HepG2 (cell line): ENCODE results near the gene TLE5. TPM values are rescaled to one million over a fixed set of nuclear protein-coding genes. Genes with fewer than 3 reads are reported as not detected.

Experiments used
- ATF7 ChIP-seq, 2 experiments: fragments of 450-650 bp in 1 of 2; sonication (generic) in 1 of 2; formaldehyde crosslinking in 1 of 2; IDR thresholded peaks; 2 replicates each; pipeline versions ENCODE4 v1.4.0 to v1.6.1; 2016 to 2020; ENCODE audit warnings: antibody characterized with exemption in 1 of 2, mild to moderate bottlenecking in 1 of 2, missing genetic modification reagents in 1 of 2
- GLI4 ChIP-seq: sonication (generic); formaldehyde crosslinking; IDR thresholded peaks from 2 replicates; pipeline ENCODE4 v1.5.1; 2020; ENCODE audit warnings: missing genetic modification reagents, mild to moderate bottlenecking, moderate library complexity, borderline replicate concordance
- GPN1 ChIP-seq: sonication (generic); formaldehyde crosslinking; IDR thresholded peaks from 2 replicates; pipeline ENCODE4 v1.5.1; 2020; ENCODE audit warnings: missing genetic modification reagents, borderline replicate concordance
- JUN ChIP-seq: sonication (generic); formaldehyde crosslinking; IDR thresholded peaks from 2 replicates; pipeline ENCODE4 v1.4.0; 2020; ENCODE audit warnings: mild to moderate bottlenecking, missing genetic modification reagents
- MIER3 ChIP-seq: IDR thresholded peaks from 2 replicates; pipeline ENCODE4 v1.6.1; 2016; ENCODE audit warnings: missing compliant biosample characterization, borderline replicate concordance
- MXD4 ChIP-seq: IDR thresholded peaks from 2 replicates; pipeline ENCODE4 v1.6.1; 2016; ENCODE audit warnings: mild to moderate bottlenecking, missing biosample characterization, missing genetic modification reagents
- NAIF1 ChIP-seq: sonication (generic); formaldehyde crosslinking; IDR thresholded peaks from 2 replicates; pipeline ENCODE4 v1.5.0; 2020; ENCODE audit warnings: mild to moderate bottlenecking, missing genetic modification reagents, borderline replicate concordance
- NFKB2 ChIP-seq: sonication (generic); formaldehyde crosslinking; IDR thresholded peaks from 2 replicates; pipeline ENCODE4 v1.4.0; 2020; ENCODE audit warnings: missing genetic modification reagents, borderline replicate concordance
- PAF1 ChIP-seq: IDR thresholded peaks from 2 replicates; pipeline ENCODE4 v1.6.1; 2016; ENCODE audit warnings: missing genetic modification reagents, missing compliant biosample characterization
- TBX2 ChIP-seq: sonication (generic); formaldehyde crosslinking; IDR thresholded peaks from 2 replicates; pipeline ENCODE4 v1.5.0; 2020; ENCODE audit warnings: missing genetic modification reagents, mild to moderate bottlenecking, borderline replicate concordance
- TEAD3 ChIP-seq: optimal IDR thresholded peaks from 2 replicates; pipeline ENCODE3; 2016; ENCODE audit warnings: borderline replicate concordance
- ZBTB1 ChIP-seq: sonication (generic); formaldehyde crosslinking; IDR thresholded peaks from 2 replicates; pipeline ENCODE4 v1.4.0; 2020; ENCODE audit warnings: missing genetic modification reagents, borderline replicate concordance
- ZFP1 ChIP-seq: IDR thresholded peaks from 2 replicates; pipeline ENCODE4 v1.6.1; 2016
- ZNF225 ChIP-seq: sonication (generic); formaldehyde crosslinking; IDR thresholded peaks from 2 replicates; pipeline ENCODE4 v1.4.0; 2020; ENCODE audit warnings: mild to moderate bottlenecking, missing genetic modification reagents
- ZNF251 ChIP-seq: sonication (generic); formaldehyde crosslinking; IDR thresholded peaks from 2 replicates; pipeline ENCODE4 v1.9.0; 2021; ENCODE audit warnings: mild to moderate bottlenecking, missing genetic modification reagents
- ZNF253 ChIP-seq: sonication (generic); formaldehyde crosslinking; IDR thresholded peaks from 2 replicates; pipeline ENCODE4 v1.8.0; 2022; ENCODE audit warnings: mild to moderate bottlenecking, missing genetic modification reagents, borderline replicate concordance
- ZNF260 ChIP-seq: sonication (generic); formaldehyde crosslinking; IDR thresholded peaks from 2 replicates; pipeline ENCODE4 v1.4.0; 2020; ENCODE audit warnings: missing genetic modification reagents, low read depth, mild to moderate bottlenecking, borderline replicate concordance
- ZNF30 ChIP-seq: sonication (generic); formaldehyde crosslinking; IDR thresholded peaks from 2 replicates; pipeline ENCODE4 v1.5.0; 2020; ENCODE audit warnings: mild to moderate bottlenecking, missing genetic modification reagents
- ZNF34 ChIP-seq: sonication (generic); formaldehyde crosslinking; IDR thresholded peaks from 2 replicates; pipeline ENCODE4 v1.4.0; 2020; ENCODE audit warnings: mild to moderate bottlenecking, missing genetic modification reagents, borderline replicate concordance
- ZNF44 ChIP-seq: sonication (generic); formaldehyde crosslinking; IDR thresholded peaks from 2 replicates; pipeline ENCODE4 v1.5.1; 2020; ENCODE audit warnings: mild to moderate bottlenecking, missing genetic modification reagents
- ZNF441 ChIP-seq: sonication (generic); formaldehyde crosslinking; IDR thresholded peaks from 2 replicates; pipeline ENCODE4 v1.7.0; 2021; ENCODE audit warnings: missing genetic modification reagents, borderline replicate concordance
- ZNF552 ChIP-seq: sonication (generic); formaldehyde crosslinking; IDR thresholded peaks from 2 replicates; pipeline ENCODE4 v1.9.0; 2022; ENCODE audit warnings: missing genetic modification reagents, mild to moderate bottlenecking, borderline replicate concordance
- ZSCAN21 ChIP-seq: sonication (generic); formaldehyde crosslinking; IDR thresholded peaks from 2 replicates; pipeline ENCODE4 v1.8.0; 2022; ENCODE audit warnings: mild to moderate bottlenecking, missing genetic modification reagents, moderate library complexity, borderline replicate concordance
- polyA plus RNA-seq, 8 experiments: library from polyadenylated mRNA; depleted of rRNA in 3 of 8; stranded (reverse) in 7 of 8; unstranded in 1 of 8; fragments of >200 nt; fragmentation: Illumina TruSeq in 4 of 8; extraction: Trizol in 4 of 8; gene quantifications; 2 replicates each; pipeline versions ENCODE4 v1.2.1 to v1.2.3, GENCODE V29; 2011 to 2016; ENCODE audit warnings: low read depth in 4 of 8, missing spikeins in 1 of 8, mixed read lengths in 1 of 8; ENCODE audit not compliant: insufficient read depth in 1 of 8
- total RNA-seq, 5 experiments: library from RNA; depleted of rRNA; stranded (reverse); fragments of >200 nt; fragmentation: Illumina TruSeq; extraction: Trizol; gene quantifications; 2 replicates each; pipeline ENCODE4 v1.2.3, GENCODE V29; 2016; ENCODE audit warnings: low read depth in 1 of 5
- TF ChIP-seq, protein P1 (sequence below): sonication (generic); formaldehyde crosslinking; IDR thresholded peaks from 2 replicates; pipeline ENCODE4 v1.5.0; 2020; ENCODE audit warnings: mild to moderate bottlenecking, missing genetic modification reagents
- TF ChIP-seq, protein P2 (sequence below): sonication (generic); formaldehyde crosslinking; IDR thresholded peaks from 2 replicates; pipeline ENCODE4 v1.4.0; 2020; ENCODE audit warnings: missing genetic modification reagents
- TF ChIP-seq, protein P3 (sequence below): sonication (generic); formaldehyde crosslinking; IDR thresholded peaks from 2 replicates; pipeline ENCODE4 v1.8.0; 2022; ENCODE audit warnings: low read depth, missing genetic modification reagents
- TF ChIP-seq, protein P4 (sequence below): sonication (generic); formaldehyde crosslinking; IDR thresholded peaks from 2 replicates; pipeline ENCODE4 v1.5.1; 2020; ENCODE audit warnings: missing genetic modification reagents, mild to moderate bottlenecking, borderline replicate concordance

TLE5 gene
- total and polyA plus RNA-seq, 2 of the 13 experiments (the other 11 are each of a cell fraction or from before 2014, with no cell fraction given) = 62.8 to 189 TPM

DNA sequence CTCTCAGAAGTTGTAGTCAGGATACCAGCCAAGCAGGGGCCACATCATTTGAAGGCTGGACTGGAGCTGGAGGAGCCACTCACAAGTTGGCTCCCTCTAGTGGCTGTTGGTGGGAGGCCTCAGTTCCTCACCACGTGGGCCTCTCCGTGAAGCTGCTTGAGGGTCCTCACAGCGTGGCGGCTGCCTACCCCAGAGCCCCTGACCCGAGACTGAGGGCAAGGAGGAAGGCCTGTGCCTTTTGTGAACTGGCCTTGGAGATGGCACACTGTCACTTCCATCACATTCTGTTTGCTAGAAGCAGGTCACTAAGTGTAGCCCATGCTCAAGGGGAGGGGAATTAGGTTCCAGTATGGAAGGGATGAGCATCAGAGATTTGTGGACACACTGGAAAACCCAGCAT is 46.5 kb upstream of the TLE5 start (continued):
- no peak for TF ChIP-seq GLI4 (CRISPR knock-in tag)
- TF ChIP-seq ZSCAN21 (CRISPR knock-in tag) = no peak
- TF ChIP-seq ZNF34 (CRISPR knock-in tag) = no peak
- no peak for TF ChIP-seq ZNF253
- no peak for TF ChIP-seq NFKB2 (CRISPR knock-in tag)
- no peak for TF ChIP-seq ZNF251 (CRISPR knock-in tag)
- no peak for TF ChIP-seq ZNF225 (CRISPR knock-in tag)
- TF ChIP-seq, protein P1, sequence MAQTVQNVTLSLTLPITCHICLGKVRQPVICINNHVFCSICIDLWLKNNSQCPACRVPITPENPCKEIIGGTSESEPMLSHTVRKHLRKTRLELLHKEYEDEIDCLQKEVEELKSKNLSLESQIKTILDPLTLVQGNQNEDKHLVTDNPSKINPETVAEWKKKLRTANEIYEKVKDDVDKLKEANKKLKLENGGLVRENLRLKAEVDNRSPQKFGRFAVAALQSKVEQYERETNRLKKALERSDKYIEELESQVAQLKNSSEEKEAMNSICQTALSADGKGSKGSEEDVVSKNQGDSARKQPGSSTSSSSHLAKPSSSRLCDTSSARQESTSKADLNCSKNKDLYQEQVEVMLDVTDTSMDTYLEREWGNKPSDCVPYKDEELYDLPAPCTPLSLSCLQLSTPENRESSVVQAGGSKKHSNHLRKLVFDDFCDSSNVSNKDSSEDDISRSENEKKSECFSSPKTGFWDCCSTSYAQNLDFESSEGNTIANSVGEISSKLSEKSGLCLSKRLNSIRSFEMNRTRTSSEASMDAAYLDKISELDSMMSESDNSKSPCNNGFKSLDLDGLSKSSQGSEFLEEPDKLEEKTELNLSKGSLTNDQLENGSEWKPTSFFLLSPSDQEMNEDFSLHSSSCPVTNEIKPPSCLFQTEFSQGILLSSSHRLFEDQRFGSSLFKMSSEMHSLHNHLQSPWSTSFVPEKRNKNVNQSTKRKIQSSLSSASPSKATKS (CRISPR knock-in tag) = no peak
- no peak for TF ChIP-seq ZFP1
- TF ChIP-seq TBX2 = no peak
- TF ChIP-seq, protein P2, sequence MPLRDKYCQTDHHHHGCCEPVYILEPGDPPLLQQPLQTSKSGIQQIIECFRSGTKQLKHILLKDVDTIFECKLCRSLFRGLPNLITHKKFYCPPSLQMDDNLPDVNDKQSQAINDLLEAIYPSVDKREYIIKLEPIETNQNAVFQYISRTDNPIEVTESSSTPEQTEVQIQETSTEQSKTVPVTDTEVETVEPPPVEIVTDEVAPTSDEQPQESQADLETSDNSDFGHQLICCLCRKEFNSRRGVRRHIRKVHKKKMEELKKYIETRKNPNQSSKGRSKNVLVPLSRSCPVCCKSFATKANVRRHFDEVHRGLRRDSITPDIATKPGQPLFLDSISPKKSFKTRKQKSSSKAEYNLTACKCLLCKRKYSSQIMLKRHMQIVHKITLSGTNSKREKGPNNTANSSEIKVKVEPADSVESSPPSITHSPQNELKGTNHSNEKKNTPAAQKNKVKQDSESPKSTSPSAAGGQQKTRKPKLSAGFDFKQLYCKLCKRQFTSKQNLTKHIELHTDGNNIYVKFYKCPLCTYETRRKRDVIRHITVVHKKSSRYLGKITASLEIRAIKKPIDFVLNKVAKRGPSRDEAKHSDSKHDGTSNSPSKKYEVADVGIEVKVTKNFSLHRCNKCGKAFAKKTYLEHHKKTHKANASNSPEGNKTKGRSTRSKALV (CRISPR knock-in tag) = no peak
- TF ChIP-seq, protein P3, sequence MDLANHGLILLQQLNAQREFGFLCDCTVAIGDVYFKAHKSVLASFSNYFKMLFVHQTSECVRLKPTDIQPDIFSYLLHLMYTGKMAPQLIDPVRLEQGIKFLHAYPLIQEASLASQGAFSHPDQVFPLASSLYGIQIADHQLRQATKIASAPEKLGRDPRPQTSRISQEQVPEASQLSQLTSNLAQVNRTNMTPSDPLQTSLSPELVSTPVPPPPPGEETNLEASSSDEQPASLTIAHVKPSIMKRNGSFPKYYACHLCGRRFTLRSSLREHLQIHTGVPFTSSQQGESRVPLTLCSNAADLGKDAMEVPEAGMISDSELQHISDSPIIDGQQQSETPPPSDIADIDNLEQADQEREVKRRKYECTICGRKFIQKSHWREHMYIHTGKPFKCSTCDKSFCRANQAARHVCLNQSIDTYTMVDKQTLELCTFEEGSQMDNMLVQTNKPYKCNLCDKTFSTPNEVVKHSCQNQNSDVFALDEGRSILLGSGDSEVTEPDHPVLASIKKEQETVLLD (CRISPR knock-in tag) = no peak
- no peak for TF ChIP-seq MXD4 (CRISPR knock-in tag)
- no peak for TF ChIP-seq MIER3 (CRISPR knock-in tag)
- no peak for TF ChIP-seq ZNF44 (CRISPR knock-in tag)
- TF ChIP-seq TEAD3 (CRISPR knock-in tag) = peak; percentile 19
- TF ChIP-seq JUN (CRISPR knock-in tag) = no peak
- TF ChIP-seq ZBTB1 (CRISPR knock-in tag) = no peak
- TF ChIP-seq ZNF30 (CRISPR knock-in tag) = no peak
- TF ChIP-seq ZNF441 (CRISPR knock-in tag) = no peak
- no peak for TF ChIP-seq GPN1
- no peak for TF ChIP-seq PAF1 (CRISPR knock-in tag)
- no peak for TF ChIP-seq ATF7 (IDR thresholded peaks at IDR 0.05)
- TF ChIP-seq ATF7 (CRISPR knock-in tag; IDR thresholded peaks at IDR 0.05) = no peak
- TF ChIP-seq NAIF1 (CRISPR knock-in tag) = no peak
- TF ChIP-seq, protein P4, sequence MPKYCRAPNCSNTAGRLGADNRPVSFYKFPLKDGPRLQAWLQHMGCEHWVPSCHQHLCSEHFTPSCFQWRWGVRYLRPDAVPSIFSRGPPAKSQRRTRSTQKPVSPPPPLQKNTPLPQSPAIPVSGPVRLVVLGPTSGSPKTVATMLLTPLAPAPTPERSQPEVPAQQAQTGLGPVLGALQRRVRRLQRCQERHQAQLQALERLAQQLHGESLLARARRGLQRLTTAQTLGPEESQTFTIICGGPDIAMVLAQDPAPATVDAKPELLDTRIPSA (CRISPR knock-in tag) = no peak
- no peak for TF ChIP-seq ZNF552 (CRISPR knock-in tag)
- TF ChIP-seq ZNF260 (CRISPR knock-in tag) = no peak
